Ishikawa (cell line): Measurements from ENCODE around the gene TUBGCP5.

Source experiments
- CEBPB ChIP-seq: IDR thresholded peaks from 2 replicates; pipeline ENCODE4 v1.6.1; 2012
- CREB1 ChIP-seq: IDR thresholded peaks from 2 replicates; pipeline ENCODE4 v1.6.1; 2012; ENCODE audit warnings: low read depth
- EP300 ChIP-seq: IDR thresholded peaks from 2 replicates; pipeline ENCODE4 v1.6.1; 2012; ENCODE audit warnings: borderline replicate concordance
- MAX ChIP-seq: IDR thresholded peaks from 2 replicates; pipeline ENCODE4 v1.6.1; 2012
- RAD21 ChIP-seq: IDR thresholded peaks from 2 replicates; pipeline ENCODE4 v1.6.1; 2012; ENCODE audit warnings: low read depth
- TAF1 ChIP-seq: IDR thresholded peaks from 2 replicates; pipeline ENCODE4 v1.6.1; 2012; ENCODE audit warnings: low read depth, mild to moderate bottlenecking
- TEAD4 ChIP-seq: IDR thresholded peaks from 2 replicates; pipeline ENCODE4 v1.6.1; 2012
- TF ChIP-seq, protein P1 (sequence below): IDR thresholded peaks from 2 replicates; pipeline ENCODE4 v1.6.1; 2012; ENCODE audit warnings: low read depth, mild to moderate bottlenecking

DNA sequence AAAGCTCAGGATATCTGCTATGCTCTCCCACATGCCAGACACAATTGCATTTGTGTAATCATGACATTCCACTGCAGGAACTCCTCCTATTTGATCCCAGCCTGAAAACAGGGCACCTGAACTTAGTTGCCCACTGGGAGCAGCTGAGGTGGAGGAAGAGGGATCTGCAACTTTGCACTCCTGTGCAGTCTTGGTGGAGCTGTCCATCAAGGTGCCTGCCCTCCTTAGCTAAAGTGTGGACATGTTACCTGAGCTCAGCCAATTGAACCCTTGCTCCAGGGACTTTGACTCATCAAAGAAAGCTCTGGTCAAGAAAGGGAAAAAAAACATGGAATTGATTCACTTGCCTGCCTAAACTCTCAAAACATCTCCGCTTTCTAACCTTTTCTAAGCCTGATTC, 33.3 kb upstream of the TUBGCP5 start:
- TF ChIP-seq CEBPB, result no peak
- no peak for TF ChIP-seq TEAD4
- no peak for TF ChIP-seq RAD21
- no peak for TF ChIP-seq TAF1
- TF ChIP-seq CREB1, result no peak
- TF ChIP-seq MAX, result no peak
- TF ChIP-seq, protein P1, sequence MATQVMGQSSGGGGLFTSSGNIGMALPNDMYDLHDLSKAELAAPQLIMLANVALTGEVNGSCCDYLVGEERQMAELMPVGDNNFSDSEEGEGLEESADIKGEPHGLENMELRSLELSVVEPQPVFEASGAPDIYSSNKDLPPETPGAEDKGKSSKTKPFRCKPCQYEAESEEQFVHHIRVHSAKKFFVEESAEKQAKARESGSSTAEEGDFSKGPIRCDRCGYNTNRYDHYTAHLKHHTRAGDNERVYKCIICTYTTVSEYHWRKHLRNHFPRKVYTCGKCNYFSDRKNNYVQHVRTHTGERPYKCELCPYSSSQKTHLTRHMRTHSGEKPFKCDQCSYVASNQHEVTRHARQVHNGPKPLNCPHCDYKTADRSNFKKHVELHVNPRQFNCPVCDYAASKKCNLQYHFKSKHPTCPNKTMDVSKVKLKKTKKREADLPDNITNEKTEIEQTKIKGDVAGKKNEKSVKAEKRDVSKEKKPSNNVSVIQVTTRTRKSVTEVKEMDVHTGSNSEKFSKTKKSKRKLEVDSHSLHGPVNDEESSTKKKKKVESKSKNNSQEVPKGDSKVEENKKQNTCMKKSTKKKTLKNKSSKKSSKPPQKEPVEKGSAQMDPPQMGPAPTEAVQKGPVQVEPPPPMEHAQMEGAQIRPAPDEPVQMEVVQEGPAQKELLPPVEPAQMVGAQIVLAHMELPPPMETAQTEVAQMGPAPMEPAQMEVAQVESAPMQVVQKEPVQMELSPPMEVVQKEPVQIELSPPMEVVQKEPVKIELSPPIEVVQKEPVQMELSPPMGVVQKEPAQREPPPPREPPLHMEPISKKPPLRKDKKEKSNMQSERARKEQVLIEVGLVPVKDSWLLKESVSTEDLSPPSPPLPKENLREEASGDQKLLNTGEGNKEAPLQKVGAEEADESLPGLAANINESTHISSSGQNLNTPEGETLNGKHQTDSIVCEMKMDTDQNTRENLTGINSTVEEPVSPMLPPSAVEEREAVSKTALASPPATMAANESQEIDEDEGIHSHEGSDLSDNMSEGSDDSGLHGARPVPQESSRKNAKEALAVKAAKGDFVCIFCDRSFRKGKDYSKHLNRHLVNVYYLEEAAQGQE, result peak; percentile 40; the same call in 1 of the 2 replicates
- TF ChIP-seq EP300, result no peak
